B cell (primary cell): Measurements from ENCODE around the gene GNB3. TPM values are rescaled to one million over a fixed set of nuclear protein-coding genes. Genes with fewer than 3 reads are reported as not detected.
A peak's percentile ranks its signal among the peaks of the same experiment; 100 is the strongest.
"Not testable (repeated sequence)": the region's sequence is repeated elsewhere in the genome, so short reads cannot be mapped to it uniquely, and the experiment has no call there.

Experiments used
- ATAC-seq: fragments of 200-7000 bp; cut with Tn5 transposase; one replicate; pipeline ENCODE4 v1.10.0; 2021; ENCODE audit warnings: low read depth, mild to moderate bottlenecking, moderate number of reproducible peaks, moderate library complexity
- CTCF ChIA-PET: fragments of 350-600 bp; sonication (Branson Sonifier 250); formaldehyde crosslinking; loops from one replicate; lab custom pipeline; 2021; ENCODE audit warnings: antibody characterized with exemption, inconsistent platforms; lab: Charles Lee
- POLR2A ChIA-PET: fragments of 350-600 bp; sonication (Branson Sonifier 250); formaldehyde crosslinking; loops from one replicate; lab custom pipeline; 2021; ENCODE audit warnings: antibody characterized with exemption; lab: Charles Lee
- DNase-seq: peaks from one replicate; pipeline ENCODE4 v3.0.0; 2013
- H2AFZ ChIP-seq: 2 replicates; pipeline ENCODE4 v1.6.1; 2012; ENCODE audit warnings: mild to moderate bottlenecking, low read depth, low read length; ENCODE audit not compliant: insufficient read depth, poor library complexity, severe bottlenecking
- H3K27ac ChIP-seq, 2 donors: 1 replicate in 1 of 2; 2 replicates in 1 of 2; pipeline ENCODE4 v1.5.1; 2012 to 2013; ENCODE audit warnings: low read length in 2 of 2, mild to moderate bottlenecking in 2 of 2, moderate library complexity in 1 of 2
- H3K27me3 ChIP-seq, 4 experiments: fragments of 200-600 bp in 1 of 4; sonication (generic) in 1 of 4; replicated peaks in 1 of 4; 1 replicate in 2 of 4; 2 replicates in 2 of 4; pipeline versions ENCODE4 v1.6.1 to v1.7.0; 2013 to 2016; ENCODE audit warnings: low read length in 3 of 4, mild to moderate bottlenecking in 2 of 4, mixed read lengths in 1 of 4, moderate library complexity in 1 of 4; ENCODE audit not compliant: insufficient read depth in 4 of 4, control insufficient read depth in 3 of 4; ENCODE audit errors: control extremely low read depth in 1 of 4
- H3K36me3 ChIP-seq, 2 experiments: replicated peaks in 1 of 2; 1 replicate in 1 of 2; 2 replicates in 1 of 2; pipeline versions ENCODE4 v1.6.1 to v1.7.1; 2013; ENCODE audit warnings: low read length in 1 of 2; ENCODE audit not compliant: insufficient read depth in 2 of 2, control insufficient read depth in 1 of 2; ENCODE audit errors: control extremely low read depth in 1 of 2, extremely low read depth in 1 of 2
- H3K4me1 ChIP-seq, 2 donors: fragments of 200-600 bp in 1 of 2; sonication (generic) in 1 of 2; 1 replicate in 1 of 2; 2 replicates in 1 of 2; pipeline versions ENCODE4 v1.5.1 to v1.6.1; 2013 to 2017; ENCODE audit warnings: low read length in 2 of 2; ENCODE audit not compliant: control insufficient read depth in 2 of 2, insufficient read depth in 2 of 2
- H3K4me2 ChIP-seq: replicated peaks from 2 replicates; pipeline ENCODE3; 2012; ENCODE audit warnings: mild to moderate bottlenecking, low read depth, low read length; ENCODE audit not compliant: poor library complexity, severe bottlenecking
- H3K4me3 ChIP-seq, 5 experiments: fragments of 200-600 bp in 1 of 5; sonication (generic) in 1 of 5; 1 replicate in 3 of 5; 2 replicates in 2 of 5; pipeline versions ENCODE4 v1.5.1 to v1.7.0; 2011 to 2016; ENCODE audit warnings: low read length in 4 of 5, mild to moderate bottlenecking in 4 of 5, low read depth in 2 of 5, control low read depth in 1 of 5, moderate library complexity in 1 of 5; ENCODE audit not compliant: insufficient read depth in 1 of 5; ENCODE audit errors: control extremely low read depth in 1 of 5, extremely low read depth in 1 of 5
- H3K79me2 ChIP-seq: fragments of 200-600 bp; sonication (generic); one replicate; pipeline ENCODE4 v1.6.0; 2016; ENCODE audit warnings: low read length; ENCODE audit not compliant: control insufficient read depth, insufficient read depth
- H3K9ac ChIP-seq: fragments of 200-600 bp; sonication (generic); 2 replicates; pipeline ENCODE4 v1.6.1; 2017; ENCODE audit warnings: mild to moderate bottlenecking, low read length, moderate library complexity
- H3K9me3 ChIP-seq, 3 donors: one replicate each; pipeline versions ENCODE4 v1.6.1 to v1.7.1; 2013; ENCODE audit warnings: low read length in 2 of 3; ENCODE audit not compliant: control insufficient read depth in 2 of 3, insufficient read depth in 1 of 3; ENCODE audit errors: control extremely low read depth in 1 of 3
- H4K20me1 ChIP-seq: 2 replicates; pipeline ENCODE4 v1.6.0; 2012; ENCODE audit warnings: mild to moderate bottlenecking, low read length; ENCODE audit not compliant: insufficient read depth, control insufficient read depth, poor library complexity, severe bottlenecking
- H3K27ac Mint-ChIP-seq: one replicate; pipeline ENCODE4 v1.8.0; 2021; ENCODE audit warnings: mixed read lengths
- H3K27me3 Mint-ChIP-seq: one replicate; pipeline ENCODE4 v1.8.0; 2021; ENCODE audit warnings: mixed read lengths
- H3K4me1 Mint-ChIP-seq: one replicate; pipeline ENCODE4 v1.8.0; 2021; ENCODE audit warnings: mixed read lengths
- H3K4me3 Mint-ChIP-seq: one replicate; pipeline ENCODE4 v1.8.0; 2021; ENCODE audit warnings: mixed read lengths
- H3K9me3 Mint-ChIP-seq: one replicate; pipeline ENCODE4 v1.8.0; 2022; ENCODE audit warnings: mixed read lengths; ENCODE audit not compliant: insufficient read depth
- EZH2 ChIP-seq: IDR thresholded peaks from 2 replicates; pipeline ENCODE4 v1.6.1; 2012; ENCODE audit warnings: borderline replicate concordance, low read depth, mild to moderate bottlenecking, moderate library complexity, low read length; ENCODE audit not compliant: insufficient read depth, poor library complexity, severe bottlenecking
- WGBS: methylation state at CpG from one replicate; pipeline ENCODE4 v1.1.5; 2013; ENCODE audit warnings: missing lambda C conversion rate; ENCODE audit not compliant: insufficient coverage; 5-methylcytosine and 5-hydroxymethylcytosine counted together
- intact Hi-C: fragments of 100-400 bp; cut with micrococcal nuclease; formaldehyde crosslinking; loops from one replicate; pipeline ENCODE4 v1.10.0; 2022
- polyA plus RNA-seq: library from polyadenylated mRNA; depleted of rRNA; stranded (reverse); fragments of >200 nt; gene quantifications from 2 replicates; pipeline ENCODE4 v1.2.3, GENCODE V29; 2012
- total RNA-seq, 2 donors: library from RNA; stranded (reverse); fragments of 120-200 nt in 1 of 2; gene quantifications; 1 replicate in 1 of 2; 2 replicates in 1 of 2; pipeline versions ENCODE4 v1.2.3 to v1.2.4, GENCODE V29; 2013 to 2022
- TF ChIP-seq, protein P1 (sequence below): fragments of 200-600 bp; IDR thresholded peaks from one replicate; pipeline ENCODE4 v1.8.0; 2022; ENCODE audit warnings: antibody characterized with exemption, mild to moderate bottlenecking

The GNB3 gene
- total and polyA plus RNA-seq, 2 donors (not counting 1 experiment from before 2014, with no cell fraction given): 0.27 to 0.49 TPM

DNA sequence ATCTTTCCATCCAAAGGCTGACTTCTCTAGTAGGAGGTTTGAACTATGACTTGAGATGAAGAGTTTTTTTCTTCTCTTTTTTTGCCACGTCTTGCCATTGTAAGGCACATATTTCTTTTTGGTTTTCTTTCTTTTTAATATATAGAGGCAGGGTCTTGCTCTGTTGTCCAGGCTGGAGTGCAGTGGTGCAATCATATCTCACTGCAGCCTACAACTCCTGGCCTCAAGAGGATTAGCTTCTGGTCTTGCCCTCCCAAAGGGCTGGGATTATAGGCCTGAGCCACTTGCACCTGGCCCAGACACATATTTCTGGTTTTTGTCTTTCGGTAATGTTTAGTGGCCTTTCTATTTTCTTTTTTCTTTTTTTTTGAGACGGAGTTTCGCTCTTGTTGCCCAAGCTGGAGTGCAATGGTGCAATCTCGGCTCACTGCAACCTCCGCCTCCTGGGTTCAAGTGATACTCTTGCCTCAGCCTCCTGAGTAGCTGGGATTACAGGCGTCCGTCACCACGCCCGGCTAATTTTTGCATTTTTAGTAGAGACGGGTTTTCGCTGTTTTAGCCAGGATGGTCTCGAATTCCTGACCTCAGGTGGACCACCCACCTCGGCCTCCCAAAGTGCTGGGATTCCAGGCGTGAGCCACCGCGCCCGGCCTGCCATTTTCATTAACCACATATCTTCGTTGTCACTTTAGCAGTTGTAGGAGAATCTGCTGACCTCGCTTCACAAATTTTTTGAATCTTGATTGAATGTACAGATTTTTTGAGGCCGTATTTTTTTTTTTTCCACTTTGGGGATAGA, 49.2 kb downstream of the GNB3 start:
- H3K79me2 ChIP-seq, H3K27me3 ChIP-seq, DNase-seq, CTCF ChIA-PET, H3K9ac ChIP-seq, H3K27ac ChIP-seq, H3K27me3 Mint-ChIP-seq, H3K36me3 ChIP-seq, H4K20me1 ChIP-seq, intact Hi-C loops, H3K9me3 ChIP-seq, H3K4me3 ChIP-seq, H3K9me3 Mint-ChIP-seq, ATAC-seq: not testable (repeated sequence)
- Histone ChIP-seq H2AFZ (peak overlapping the region; percentile 74), H3K4me1 (peaks cover 9 to 13% of the 10 kb centered on the region in 2 donors), H3K4me2 (peak overlapping the region; percentile 75)
- Mint-ChIP-seq H3K27ac (peak overlapping the region; percentile 91), H3K4me3 (peak overlapping the region; percentile 87), H3K4me1 (peaks cover 15% of the 10 kb centered on the region)
- WGBS: 93% methylated on average over 12 of the region's 21 CpGs
- POLR2A ChIA-PET: interaction anchor here (1.3 kb wide), 1 partner anchor 16 kb away, joined by 3 read pairs; no protein-coding TSS in a partner anchor

DNA sequence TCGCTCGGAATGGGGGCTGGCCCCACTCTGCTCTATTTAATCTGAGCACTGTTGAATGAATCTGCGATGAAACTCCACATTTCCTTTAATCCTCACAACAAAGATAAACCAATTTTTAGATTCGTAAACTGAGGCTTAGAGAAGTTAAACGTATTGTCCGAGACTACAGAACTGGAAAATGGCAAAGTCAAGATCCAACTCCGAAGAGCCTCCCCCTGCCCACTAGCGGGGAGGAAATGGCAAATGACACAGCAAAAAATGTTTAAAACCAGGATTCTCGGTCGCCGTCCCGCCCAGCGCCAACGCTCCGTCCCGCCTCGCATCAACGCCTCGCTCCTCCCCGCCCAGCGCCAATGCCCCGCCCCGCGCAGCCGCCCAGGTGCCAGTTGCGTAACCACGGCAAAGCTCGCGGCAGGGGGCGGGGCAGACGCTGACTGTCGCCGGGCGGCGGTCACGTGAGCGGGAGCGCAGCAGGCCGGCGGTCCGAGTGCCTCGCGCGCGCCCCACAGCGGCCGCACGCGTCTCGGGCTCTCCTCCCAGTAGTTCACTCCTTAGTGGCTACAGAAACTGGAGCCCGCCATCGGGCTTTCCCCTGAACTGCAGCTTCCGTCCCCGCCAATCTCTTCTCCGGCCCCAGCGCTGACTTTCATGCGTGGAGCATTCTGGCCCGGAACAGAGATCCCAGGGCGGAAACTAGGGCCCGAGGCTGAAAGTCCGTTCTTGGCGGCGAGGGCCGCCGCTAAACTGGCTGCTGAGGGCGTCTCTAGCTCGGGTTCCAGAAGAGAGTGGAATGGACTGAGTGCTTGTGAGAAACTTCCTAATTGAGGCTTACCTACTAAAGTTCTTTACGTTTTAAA, 50.3 kb downstream of the GNB3 start:
- Mint-ChIP-seq H3K27ac (peak overlapping the region; percentile 91), H3K4me1 (peaks cover 15% of the 10 kb centered on the region), H3K4me3 (peak overlapping the region; percentile 87), H3K27me3 (no peaks in the 10 kb centered on the region), H3K9me3 (no peaks in the 10 kb centered on the region)
- H4K20me1 ChIP-seq: no peaks in the 10 kb centered on the region
- H3K9ac ChIP-seq: peak overlapping the region; percentile 68
- DNase-seq (peak; percentile 98), ATAC-seq (peak; percentile 95)
- TF ChIP-seq EZH2: no peak
- TF ChIP-seq, protein P1, sequence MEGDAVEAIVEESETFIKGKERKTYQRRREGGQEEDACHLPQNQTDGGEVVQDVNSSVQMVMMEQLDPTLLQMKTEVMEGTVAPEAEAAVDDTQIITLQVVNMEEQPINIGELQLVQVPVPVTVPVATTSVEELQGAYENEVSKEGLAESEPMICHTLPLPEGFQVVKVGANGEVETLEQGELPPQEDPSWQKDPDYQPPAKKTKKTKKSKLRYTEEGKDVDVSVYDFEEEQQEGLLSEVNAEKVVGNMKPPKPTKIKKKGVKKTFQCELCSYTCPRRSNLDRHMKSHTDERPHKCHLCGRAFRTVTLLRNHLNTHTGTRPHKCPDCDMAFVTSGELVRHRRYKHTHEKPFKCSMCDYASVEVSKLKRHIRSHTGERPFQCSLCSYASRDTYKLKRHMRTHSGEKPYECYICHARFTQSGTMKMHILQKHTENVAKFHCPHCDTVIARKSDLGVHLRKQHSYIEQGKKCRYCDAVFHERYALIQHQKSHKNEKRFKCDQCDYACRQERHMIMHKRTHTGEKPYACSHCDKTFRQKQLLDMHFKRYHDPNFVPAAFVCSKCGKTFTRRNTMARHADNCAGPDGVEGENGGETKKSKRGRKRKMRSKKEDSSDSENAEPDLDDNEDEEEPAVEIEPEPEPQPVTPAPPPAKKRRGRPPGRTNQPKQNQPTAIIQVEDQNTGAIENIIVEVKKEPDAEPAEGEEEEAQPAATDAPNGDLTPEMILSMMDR: peak; percentile 90
- peak overlapping the region; percentile 93 to 94 for H3K27ac ChIP-seq
- H3K4me3 ChIP-seq: peak overlapping the region; percentile 61 to 79 (median 76)
- H3K36me3 ChIP-seq: no peaks in the 10 kb centered on the region
- intact Hi-C loops: loop anchor here (1.0 kb wide), 8 partner anchors 13 to 138 kb away; partner anchors contain the start of genes EMG1, LPCAT3, LRRC23 and MLF2
- H3K4me2 ChIP-seq: peak overlapping the region; percentile 75
- POLR2A ChIA-PET: interaction anchor here (0.6 to 1.6 kb wide), 13 partner anchors 9 to 78 kb away, joined by 3 to 30 read pairs (median 4); partner anchors contain the start of genes C12orf57, CDCA3, ENO2 and RNU7-1
- WGBS: 2% methylated on average over 62 of the region's 68 CpGs
- peaks cover 4% of the 10 kb centered on the region for H3K79me2 ChIP-seq
- H3K4me1 ChIP-seq: peaks cover 9 to 13% of the 10 kb centered on the region in 2 donors
- H3K9me3 ChIP-seq: no peaks in the 10 kb centered on the region
- no peaks in the 10 kb centered on the region for H3K27me3 ChIP-seq
- peak overlapping the region; percentile 79 for H2AFZ ChIP-seq
- CTCF ChIA-PET: interaction anchor here (0.7 to 2.7 kb wide), 26 partner anchors 9 to 338 kb away, joined by 3 to 77 read pairs (median 5); partner anchors contain the start of genes C12orf57, CDCA3, ENO2 and LPCAT3
